ENCODE measurements around the gene SMAD3. TPM values are rescaled to one million over a fixed set of nuclear protein-coding genes. Genes with fewer than 3 reads are reported as not detected.

SMAD3 gene
- total RNA-seq, 1 experiment from 2014 or later, result 89.2 TPM

DNA sequence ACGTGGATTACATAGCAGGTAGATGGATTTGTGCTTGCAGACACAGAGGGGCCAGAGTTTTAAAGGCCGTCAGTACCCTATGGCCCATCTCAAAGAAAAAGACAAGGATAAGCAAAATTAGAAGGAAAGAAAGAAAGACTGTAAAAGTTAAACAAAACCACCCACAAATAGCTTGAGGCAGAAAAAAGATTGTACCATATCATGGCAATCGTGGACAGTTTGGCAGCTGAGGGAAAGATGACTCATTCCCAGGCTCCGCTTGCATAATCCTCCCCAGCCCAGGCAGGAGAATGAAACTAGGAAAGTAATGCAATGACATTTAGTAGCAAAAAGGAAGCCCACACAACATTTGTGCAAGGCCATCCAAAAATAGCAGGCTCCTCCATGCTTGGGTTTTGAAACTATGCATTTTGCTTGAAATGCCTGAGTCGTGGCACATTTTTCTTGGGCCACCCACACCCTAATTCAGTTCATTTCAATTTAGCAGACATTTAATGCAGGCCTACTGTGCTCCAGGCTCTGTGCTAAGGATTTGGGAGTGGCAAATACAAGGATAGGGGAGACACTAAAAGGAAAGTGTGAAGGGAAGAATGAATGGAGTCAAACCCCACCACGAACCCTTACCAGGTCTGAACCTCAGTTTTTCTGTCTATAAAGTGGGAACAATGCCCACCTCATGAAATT is 40.9 kb upstream of the SMAD3 start:
- Histone ChIP-seq H3K9me2 (ENCODE audit: insufficient read depth) (no peaks in the 10 kb centered on the region), H3K9ac (ENCODE audit: low read length) (peak overlapping the region; percentile 27), H3K27me3 (ENCODE audit: insufficient read depth, low read length) (no peaks in the 10 kb centered on the region), H4K20me1 (ENCODE audit: insufficient read depth) (no peaks in the 10 kb centered on the region), H3K4me3 (replicated peaks in 1 of 2; ENCODE audit: low read depth in 1 of 2, low read length in 2 of 2) (0 out of 4 replicates have a peak overlapping the region, but pooled peaks of 1 of the 2 experiments have one; percentile 5), H2AFZ (ENCODE audit: low read depth, low read length, poor library complexity, severe bottlenecking) (no peak overlapping the region), H3K79me2 (ENCODE audit: insufficient read depth, low read length) (no peaks in the 10 kb centered on the region), H3K36me3 (ENCODE audit: control insufficient read depth in 1 of 2, insufficient read depth in 2 of 2, low read length in 2 of 2) (no peaks in the 10 kb centered on the region), H3K27ac (ENCODE audit: low read depth, low read length) (peak overlapping the region; percentile 59), H3K4me1 (ENCODE audit: control insufficient read depth in 1 of 2, insufficient read depth in 2 of 2, low read length in 2 of 2) (peaks cover 43 to 73% of the 10 kb centered on the region in 2 experiments), H3K9me3 (ENCODE audit: control insufficient read depth in 1 of 2, insufficient read depth in 1 of 2, low read depth in 1 of 2, low read length in 2 of 2) (no peaks in the 10 kb centered on the region), H3K4me2 (ENCODE audit: low read length) (peak overlapping the region; percentile 63)
- ChIA-PET CTCF (interaction anchor here (0.9 kb wide), 1 partner anchor 78 kb away, joined by 3 read pairs; no protein-coding TSS in a partner anchor), RAD21 (ENCODE audit: low non-redundant PET in 1 of 2, low total read pairs in 2 of 2, uncharacterized antibody in 2 of 2, unreplicated experiment in 2 of 2) (no interaction called here), POLR2A (interaction anchor here (0.8 to 1.6 kb wide), 2 partner anchors 44 to 137 kb away, joined by 3 to 5 read pairs; no protein-coding TSS in a partner anchor)
- no TSS peak for BruUV-seq (replicated peaks)
- ATAC-seq, result peak; percentile 70
- TF ChIP-seq TCF7L2 (IDR thresholded peaks at IDR 0.05; ENCODE audit: borderline replicate concordance, extremely low read depth, insufficient read depth, insufficient read length) (peak; percentile 27), POLR2AphosphoS5 (IDR thresholded peaks at IDR 0.05; ENCODE audit: low read depth, low read length) (peak; percentile 50; the same call in 1 of the 2 replicates), FOSL1 (IDR thresholded peaks at IDR 0.05; ENCODE audit: low read depth) (no peak)
- DNase-seq (ENCODE audit: low read depth, low spot score), result peak; percentile 68
- intact Hi-C loops (cut with micrococcal nuclease), result no loop called here

GRCh38 chr15:67024998-67025368 is 40.4 kb upstream of the SMAD3 start:
- H3K9me3 ChIP-seq (ENCODE audit: control insufficient read depth in 1 of 2, insufficient read depth in 1 of 2, low read depth in 1 of 2, low read length in 2 of 2), result no peaks in the 10 kb centered on the region
- intact Hi-C loops (cut with micrococcal nuclease), result no loop called here
- ChIA-PET CTCF (no interaction called here), RAD21 (ENCODE audit: low non-redundant PET in 1 of 2, low total read pairs in 2 of 2, uncharacterized antibody in 2 of 2, unreplicated experiment in 2 of 2) (no interaction called here), POLR2A (interaction anchor here (1.6 to 1.8 kb wide), 2 partner anchors 17 to 44 kb away, joined by 5 read pairs; no protein-coding TSS in a partner anchor)
- H3K79me2 ChIP-seq (ENCODE audit: insufficient read depth, low read length), result no peaks in the 10 kb centered on the region
- DNase-seq (ENCODE audit: low read depth, low spot score) (no peak), ATAC-seq (no peak)
- no peaks in the 10 kb centered on the region for H3K36me3 ChIP-seq (ENCODE audit: control insufficient read depth in 1 of 2, insufficient read depth in 2 of 2, low read length in 2 of 2)
- no peaks in the 10 kb centered on the region for H4K20me1 ChIP-seq (ENCODE audit: insufficient read depth)
- TF ChIP-seq SIN3A (IDR thresholded peaks at IDR 0.05; ENCODE audit: low read depth) (no peak), SRF (IDR thresholded peaks at IDR 0.05; ENCODE audit: low read depth) (no peak), EZH2phosphoT487 (IDR thresholded peaks at IDR 0.05; ENCODE audit: borderline replicate concordance) (no peak), EGR1 (IDR thresholded peaks at IDR 0.05; ENCODE audit: low read depth) (no peak), RAD21 (IDR thresholded peaks at IDR 0.05; ENCODE audit: low read depth) (no peak), EZH2 (IDR thresholded peaks at IDR 0.05) (no peak), REST (IDR thresholded peaks at IDR 0.05; ENCODE audit: low read depth) (no peak), FOSL1 (IDR thresholded peaks at IDR 0.05; ENCODE audit: low read depth) (no peak)
- peaks cover 47 to 78% of the 10 kb centered on the region in 2 experiments for H3K4me1 ChIP-seq (ENCODE audit: control insufficient read depth in 1 of 2, insufficient read depth in 2 of 2, low read length in 2 of 2)
- H3K9me2 ChIP-seq (ENCODE audit: insufficient read depth), result no peaks in the 10 kb centered on the region
- BruUV-seq (replicated peaks), result no TSS peak
- H3K27ac ChIP-seq (ENCODE audit: low read depth, low read length), result peak overlapping the region; percentile 59
- H3K4me3 ChIP-seq (replicated peaks in 1 of 2; ENCODE audit: low read depth in 1 of 2, low read length in 2 of 2), result no peak overlapping the region
- no peak overlapping the region for H2AFZ ChIP-seq (ENCODE audit: low read depth, low read length, poor library complexity, severe bottlenecking)
- peak overlapping the region; percentile 27 for H3K9ac ChIP-seq (ENCODE audit: low read length)
- peak overlapping the region; percentile 63 for H3K4me2 ChIP-seq (ENCODE audit: low read length)
- no peaks in the 10 kb centered on the region for H3K27me3 ChIP-seq (ENCODE audit: insufficient read depth, low read length)
